ENCODE data around the gene LYSET. TPM values are rescaled to one million over a fixed set of nuclear protein-coding genes. Genes with fewer than 3 reads are reported as not detected.

Gene LYSET
- total RNA-seq, 2 experiments from 2014 or later, result 13.6 to 15.5 TPM

GRCh38 chr14:93142854-93143652, 42.1 kb upstream of the LYSET start:
- no peaks in the 10 kb centered on the region for H3K9me3 Mint-ChIP-seq
- TF ChIP-seq, protein P1, sequence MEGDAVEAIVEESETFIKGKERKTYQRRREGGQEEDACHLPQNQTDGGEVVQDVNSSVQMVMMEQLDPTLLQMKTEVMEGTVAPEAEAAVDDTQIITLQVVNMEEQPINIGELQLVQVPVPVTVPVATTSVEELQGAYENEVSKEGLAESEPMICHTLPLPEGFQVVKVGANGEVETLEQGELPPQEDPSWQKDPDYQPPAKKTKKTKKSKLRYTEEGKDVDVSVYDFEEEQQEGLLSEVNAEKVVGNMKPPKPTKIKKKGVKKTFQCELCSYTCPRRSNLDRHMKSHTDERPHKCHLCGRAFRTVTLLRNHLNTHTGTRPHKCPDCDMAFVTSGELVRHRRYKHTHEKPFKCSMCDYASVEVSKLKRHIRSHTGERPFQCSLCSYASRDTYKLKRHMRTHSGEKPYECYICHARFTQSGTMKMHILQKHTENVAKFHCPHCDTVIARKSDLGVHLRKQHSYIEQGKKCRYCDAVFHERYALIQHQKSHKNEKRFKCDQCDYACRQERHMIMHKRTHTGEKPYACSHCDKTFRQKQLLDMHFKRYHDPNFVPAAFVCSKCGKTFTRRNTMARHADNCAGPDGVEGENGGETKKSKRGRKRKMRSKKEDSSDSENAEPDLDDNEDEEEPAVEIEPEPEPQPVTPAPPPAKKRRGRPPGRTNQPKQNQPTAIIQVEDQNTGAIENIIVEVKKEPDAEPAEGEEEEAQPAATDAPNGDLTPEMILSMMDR (IDR thresholded peaks at IDR 0.05), result no peak
- H3K4me3 Mint-ChIP-seq, result no peak overlapping the region
- DNase-seq, result no peak
- ChIA-PET POLR2A (no interaction called here), CTCF (interaction anchor here (0.7 to 4.9 kb wide), 5 partner anchors 8 to 191 kb away, joined by 4 to 14 read pairs (median 9); no protein-coding TSS in a partner anchor)
- intact Hi-C loops (cut with micrococcal nuclease), result no loop called here
- peaks cover 4% of the 10 kb centered on the region for H3K4me1 Mint-ChIP-seq (ENCODE audit: low read depth)
- no peak overlapping the region for H3K27ac Mint-ChIP-seq
- H3K27me3 Mint-ChIP-seq, result no peaks in the 10 kb centered on the region
- ATAC-seq, result no peak
- H3K36me3 Mint-ChIP-seq (ENCODE audit: low read depth), result no peaks in the 10 kb centered on the region

GRCh38 chr14:93146119-93146518, 39.0 kb upstream of the LYSET start:
- Mint-ChIP-seq H3K27ac (peak overlapping the region; percentile 1), H3K9me3 (no peaks in the 10 kb centered on the region), H3K27me3 (peaks cover 2% of the 10 kb centered on the region), H3K4me3 (no peak overlapping the region), H3K4me1 (ENCODE audit: low read depth) (no peaks in the 10 kb centered on the region), H3K36me3 (ENCODE audit: low read depth) (no peaks in the 10 kb centered on the region)
- ChIA-PET POLR2A (interaction anchor here (1.0 kb wide), 1 partner anchor 31 kb away, joined by 4 read pairs; the partner anchor contains the start of gene ITPK1), CTCF (interaction anchor here (0.7 to 3.8 kb wide), 6 partner anchors 14 to 194 kb away, joined by 3 to 16 read pairs (median 4); no protein-coding TSS in a partner anchor)
- TF ChIP-seq, protein P1 (IDR thresholded peaks at IDR 0.05), result no peak
- intact Hi-C loops (cut with micrococcal nuclease), result no loop called here
- DNase-seq (no peak), ATAC-seq (peak; percentile 55)

DNA sequence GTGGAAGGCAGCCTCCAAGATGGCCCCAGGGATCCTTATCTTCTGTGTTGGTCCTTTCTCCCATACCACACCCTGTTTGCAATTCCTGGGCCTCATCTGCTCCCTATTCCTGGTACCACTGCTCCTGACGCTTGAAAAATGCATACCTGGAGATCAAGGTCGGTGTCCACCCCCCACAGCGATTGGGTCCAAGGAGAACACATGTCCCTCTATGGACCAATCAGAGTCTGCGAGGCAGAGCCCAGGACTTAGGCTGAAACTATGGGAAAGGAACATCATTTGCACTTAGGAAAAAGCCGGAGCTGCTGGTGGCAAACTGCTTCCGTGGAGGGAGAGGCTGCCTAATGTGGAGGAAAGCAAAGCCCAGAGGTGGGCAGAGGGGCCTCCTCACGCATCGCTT, 36.1 kb upstream of the LYSET start:
- POLR2A ChIA-PET, result no interaction called here
- Mint-ChIP-seq H3K9me3 (no peaks in the 10 kb centered on the region), H3K27ac (no peak overlapping the region), H3K4me1 (ENCODE audit: low read depth) (no peaks in the 10 kb centered on the region), H3K27me3 (peaks cover 3% of the 10 kb centered on the region), H3K4me3 (no peak overlapping the region), H3K36me3 (ENCODE audit: low read depth) (no peaks in the 10 kb centered on the region)
- intact Hi-C loops (cut with micrococcal nuclease), result no loop called here
- DNase-seq (no peak), ATAC-seq (no peak)
- CTCF ChIA-PET, result no interaction called here
- TF ChIP-seq, protein P1 (IDR thresholded peaks at IDR 0.05), result no peak

DNA sequence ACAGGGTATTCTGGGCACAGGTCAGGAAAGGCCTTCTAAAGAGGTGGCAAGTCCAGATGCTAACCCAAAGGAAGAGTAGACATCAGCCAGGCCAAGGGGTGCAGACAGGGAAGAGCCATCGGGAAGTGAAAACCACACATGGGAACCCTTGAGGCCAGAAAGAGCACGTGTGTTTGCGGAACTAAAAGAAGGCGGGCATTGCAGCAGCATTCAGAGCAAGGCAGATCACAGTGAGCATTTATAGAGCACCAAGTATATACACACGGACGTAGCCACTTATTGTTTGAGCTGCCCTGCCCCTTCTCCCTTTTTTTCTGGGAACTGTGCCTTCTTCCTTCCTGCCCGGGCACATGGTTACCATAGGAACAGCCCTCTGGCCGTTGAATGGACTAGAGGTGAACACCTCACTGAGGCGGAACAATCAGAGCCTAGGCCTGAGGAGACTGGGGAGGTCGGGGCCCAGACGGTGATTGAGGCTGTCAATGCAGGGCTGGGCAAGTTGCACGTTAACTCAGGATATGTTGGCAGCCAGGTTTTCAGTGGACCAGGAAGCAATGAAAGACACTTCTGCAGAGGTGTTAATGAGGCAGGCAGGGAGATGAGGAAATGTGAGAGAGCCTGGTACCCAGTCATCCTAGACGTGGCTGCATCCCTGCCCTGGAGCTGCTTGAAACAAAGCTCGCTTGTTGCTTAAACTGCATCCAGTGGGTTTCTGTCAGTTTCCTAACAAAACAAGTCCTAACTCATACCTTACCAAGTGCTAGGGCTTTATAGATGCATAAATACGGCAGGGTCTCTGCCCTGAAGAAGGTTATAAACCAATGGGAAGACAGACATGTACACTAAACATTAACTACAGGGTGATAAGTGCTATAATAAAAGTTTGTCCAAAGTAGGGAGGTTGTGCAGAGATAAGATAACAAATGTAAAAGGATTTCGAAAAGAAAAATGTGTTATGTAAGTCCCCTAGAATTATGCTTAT, 34.6 kb upstream of the LYSET start:
- Mint-ChIP-seq H3K27me3 (peaks cover 3% of the 10 kb centered on the region), H3K27ac (no peak overlapping the region), H3K4me3 (no peak overlapping the region), H3K36me3 (ENCODE audit: low read depth) (no peaks in the 10 kb centered on the region), H3K4me1 (ENCODE audit: low read depth) (no peaks in the 10 kb centered on the region), H3K9me3 (no peaks in the 10 kb centered on the region)
- DNase-seq, result no peak
- intact Hi-C loops (cut with micrococcal nuclease), result no loop called here
- no peak for ATAC-seq
- ChIA-PET POLR2A (interaction anchor here (0.6 kb wide), 1 partner anchor 84 kb away, joined by 3 read pairs; no protein-coding TSS in a partner anchor), CTCF (interaction anchor here (0.9 to 1.5 kb wide), 2 partner anchors 8 to 18 kb away, joined by 4 read pairs; no protein-coding TSS in a partner anchor)
- TF ChIP-seq, protein P1 (IDR thresholded peaks at IDR 0.05), result no peak
